Forelimb muscle (tissue), 1 donor: ENCODE data around the gene CR2. TPM values are rescaled to one million over a fixed set of nuclear protein-coding genes. Genes with fewer than 3 reads are reported as not detected.
"Not testable (repeated sequence)": the region's sequence is repeated elsewhere in the genome, so short reads cannot be mapped to it uniquely, and the experiment has no call there.

Experiments used
- DNase-seq: peaks from one replicate; pipeline ENCODE4 v3.0.0-alpha.2; 2013; ENCODE audit warnings: low read depth
- polyA plus RNA-seq: library from polyadenylated mRNA; unstranded; fragments of 120-200 nt; gene quantifications from one replicate; pipeline ENCODE4 v1.2.1, GENCODE V29; 2013; ENCODE audit not compliant: insufficient read length

Gene CR2
- polyA plus RNA-seq = 0.04 TPM

GRCh38 chr1:207454046-207454964, at the start of gene CR2:
TSS of gene CR2 (plus strand) at chr1:207454328. CDS start at chr1:207454419, 91 bp downstream.
- no peak for DNase-seq

- DNase-seq = peak; percentile 47
Measured at GRCh38 chr1:207404849-207405525, 49.1 kb upstream of the CR2 start.

GRCh38 chr1:207405814-207406213, 48.3 kb upstream of the CR2 start:
- DNase-seq = no peak

- no peak for DNase-seq
Measured at GRCh38 chr1:207407655-207408260, 46.4 kb upstream of the CR2 start.

- no peak for DNase-seq
Measured at GRCh38 chr1:207412845-207413244, 41.3 kb upstream of the CR2 start.

- DNase-seq = no peak
Measured at GRCh38 chr1:207414606-207415108, 39.5 kb upstream of the CR2 start.

- no peak for DNase-seq
Measured at GRCh38 chr1:207417076-207417475, 37.1 kb upstream of the CR2 start.

GRCh38 chr1:207418351-207418750, 35.8 kb upstream of the CR2 start:
- DNase-seq = no peak

- DNase-seq = no peak
Measured at GRCh38 chr1:207420109-207420508, 34.0 kb upstream of the CR2 start.

- DNase-seq = no peak
Measured at GRCh38 chr1:207421078-207421477, 33.0 kb upstream of the CR2 start.

GRCh38 chr1:207423560-207424292, 30.4 kb upstream of the CR2 start:
- DNase-seq = no peak

- no peak for DNase-seq
Measured at GRCh38 chr1:207424570-207425131, 29.5 kb upstream of the CR2 start.

- no peak for DNase-seq
Measured at GRCh38 chr1:207427832-207428585, 26.1 kb upstream of the CR2 start.

- DNase-seq = no peak
Measured at GRCh38 chr1:207428783-207429182, 25.3 kb upstream of the CR2 start.

- no peak for DNase-seq
Measured at GRCh38 chr1:207429963-207430362, 24.2 kb upstream of the CR2 start.

- DNase-seq = no peak
Measured at GRCh38 chr1:207430602-207431001, 23.5 kb upstream of the CR2 start.

GRCh38 chr1:207431508-207431907, 22.6 kb upstream of the CR2 start:
- DNase-seq = no peak

- no peak for DNase-seq
Measured at GRCh38 chr1:207433435-207433834, 20.7 kb upstream of the CR2 start.

GRCh38 chr1:207436746-207437145, 17.4 kb upstream of the CR2 start:
- DNase-seq = not testable (repeated sequence)

- no peak for DNase-seq
Measured at GRCh38 chr1:207440626-207441025, 13.5 kb upstream of the CR2 start.
